ENCODE results near the gene TNFSF10.

GRCh38 chr3:172528677-172529076 lies 5.4 kb upstream of the TNFSF10 start:
- TF ChIP-seq EZH2 (IDR thresholded peaks at IDR 0.05; ENCODE audit: borderline replicate concordance, low read length): no peak
- TF ChIP-seq, protein P1, sequence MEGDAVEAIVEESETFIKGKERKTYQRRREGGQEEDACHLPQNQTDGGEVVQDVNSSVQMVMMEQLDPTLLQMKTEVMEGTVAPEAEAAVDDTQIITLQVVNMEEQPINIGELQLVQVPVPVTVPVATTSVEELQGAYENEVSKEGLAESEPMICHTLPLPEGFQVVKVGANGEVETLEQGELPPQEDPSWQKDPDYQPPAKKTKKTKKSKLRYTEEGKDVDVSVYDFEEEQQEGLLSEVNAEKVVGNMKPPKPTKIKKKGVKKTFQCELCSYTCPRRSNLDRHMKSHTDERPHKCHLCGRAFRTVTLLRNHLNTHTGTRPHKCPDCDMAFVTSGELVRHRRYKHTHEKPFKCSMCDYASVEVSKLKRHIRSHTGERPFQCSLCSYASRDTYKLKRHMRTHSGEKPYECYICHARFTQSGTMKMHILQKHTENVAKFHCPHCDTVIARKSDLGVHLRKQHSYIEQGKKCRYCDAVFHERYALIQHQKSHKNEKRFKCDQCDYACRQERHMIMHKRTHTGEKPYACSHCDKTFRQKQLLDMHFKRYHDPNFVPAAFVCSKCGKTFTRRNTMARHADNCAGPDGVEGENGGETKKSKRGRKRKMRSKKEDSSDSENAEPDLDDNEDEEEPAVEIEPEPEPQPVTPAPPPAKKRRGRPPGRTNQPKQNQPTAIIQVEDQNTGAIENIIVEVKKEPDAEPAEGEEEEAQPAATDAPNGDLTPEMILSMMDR (conservative IDR thresholded peaks at IDR 0.05 in 1 of 2, IDR thresholded peaks at IDR 0.05 in 1 of 2; ENCODE audit: extremely low read depth in 1 of 2, insufficient read depth in 1 of 2, low read depth in 1 of 2, low read length in 2 of 2): no peak
